Forelimb muscle (tissue), 1 donor: ENCODE results near the gene AHRR. TPM values are rescaled to one million over a fixed set of nuclear protein-coding genes. Genes with fewer than 3 reads are reported as not detected.
"Not testable (repeated sequence)": the region's sequence is repeated elsewhere in the genome, so short reads cannot be mapped to it uniquely, and the experiment has no call there.

ENCODE experiments used
- DNase-seq: peaks from one replicate; pipeline ENCODE4 v3.0.0-alpha.2; 2013; ENCODE audit warnings: low read depth
- polyA plus RNA-seq: library from polyadenylated mRNA; unstranded; fragments of 120-200 nt; gene quantifications from one replicate; pipeline ENCODE4 v1.2.1, GENCODE V29; 2013; ENCODE audit not compliant: insufficient read length

The AHRR gene
- polyA plus RNA-seq, 1 donor, result 5.0 TPM

DNA sequence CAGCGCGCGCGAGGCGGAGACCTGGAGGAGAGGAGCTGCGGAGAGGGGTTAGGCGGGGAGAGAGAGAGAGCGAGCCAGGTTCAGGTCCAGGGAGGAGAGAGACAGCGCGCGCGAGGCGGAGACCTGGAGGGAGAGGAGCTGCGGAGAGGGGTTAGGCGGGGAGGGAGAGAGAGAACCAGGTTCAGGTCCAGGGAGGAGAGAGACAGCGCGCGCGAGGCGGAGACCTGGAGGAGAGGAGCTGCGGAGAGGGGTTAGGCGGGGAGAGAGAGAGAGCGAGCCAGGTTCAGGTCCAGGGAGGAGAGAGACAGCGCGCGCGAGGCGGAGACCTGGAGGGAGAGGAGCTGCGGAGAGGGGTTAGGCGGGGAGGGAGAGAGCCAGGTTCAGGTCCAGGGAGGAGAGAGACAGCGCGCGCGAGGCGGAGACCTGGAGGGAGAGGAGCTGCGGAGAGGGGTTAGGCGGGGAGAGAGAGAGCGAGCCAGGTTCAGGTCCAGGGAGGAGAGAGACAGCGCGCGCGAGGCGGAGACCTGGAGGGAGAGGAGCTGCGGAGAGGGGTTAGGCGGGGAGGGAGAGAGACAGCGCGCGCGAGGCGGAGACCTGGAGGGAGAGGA is 152.8 kb downstream of the AHRR start:
- DNase-seq, result not testable (repeated sequence)

DNA sequence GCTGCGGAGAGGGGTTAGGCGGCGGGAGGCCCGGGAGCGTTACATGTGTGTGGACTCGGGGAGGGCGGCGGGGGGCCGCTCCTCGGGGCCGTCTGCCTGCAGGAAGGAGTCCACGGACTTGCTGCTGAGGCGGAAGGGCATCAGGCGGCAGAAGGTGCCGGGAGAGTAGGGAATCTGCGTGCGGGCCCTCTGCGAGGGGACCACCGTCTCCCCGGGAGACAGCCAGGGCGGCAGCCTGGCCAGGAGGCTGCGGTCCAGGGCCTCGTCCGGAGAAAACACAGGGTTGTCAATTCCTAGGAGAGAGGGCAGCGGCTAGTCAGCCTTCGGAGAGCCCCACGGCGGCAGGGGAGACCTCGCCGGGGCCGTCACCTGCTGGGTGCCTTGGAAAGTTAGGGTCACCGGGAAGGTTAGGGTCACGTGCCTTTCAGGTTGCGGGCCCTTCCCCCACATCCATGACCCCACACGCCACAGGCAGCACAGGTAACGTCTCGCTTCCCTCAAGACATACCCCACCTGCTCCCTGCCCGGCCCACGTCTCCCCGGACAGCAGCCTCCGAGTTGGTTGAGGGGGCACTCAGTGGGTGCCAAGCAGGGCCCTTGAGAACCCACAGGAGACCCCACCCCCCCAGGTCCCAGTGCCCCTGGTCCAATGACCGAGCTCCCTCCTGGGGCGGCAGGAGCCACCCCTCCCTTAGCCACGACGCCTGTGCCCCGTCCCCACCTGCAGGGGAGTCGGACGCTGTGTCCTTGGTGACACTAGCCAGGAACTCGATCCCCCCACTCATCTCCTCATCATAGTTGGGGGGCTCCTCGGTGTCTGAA is 153.5 kb downstream of the AHRR start:
- no peak for DNase-seq

DNA sequence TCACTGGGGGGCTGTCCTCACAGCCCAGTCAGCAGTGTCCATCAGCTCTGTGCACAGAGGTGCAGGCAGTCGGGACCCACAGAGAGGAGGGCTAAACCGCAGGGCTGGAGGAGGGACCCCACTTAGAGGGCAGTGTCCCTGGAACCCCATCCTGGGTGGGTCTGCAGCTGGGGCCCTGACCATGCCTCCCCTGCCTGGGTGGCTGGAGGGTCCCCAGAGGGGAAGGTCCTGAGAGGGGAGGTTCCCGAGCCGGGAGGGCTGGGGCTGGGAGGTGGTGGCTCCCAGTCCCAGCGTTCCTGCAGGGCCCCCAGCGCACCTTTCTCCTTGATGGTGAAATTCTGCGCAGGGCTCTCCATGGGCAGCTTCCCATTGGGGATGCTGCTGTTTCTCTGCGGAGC is 154.2 kb downstream of the AHRR start:
- no peak for DNase-seq

DNA sequence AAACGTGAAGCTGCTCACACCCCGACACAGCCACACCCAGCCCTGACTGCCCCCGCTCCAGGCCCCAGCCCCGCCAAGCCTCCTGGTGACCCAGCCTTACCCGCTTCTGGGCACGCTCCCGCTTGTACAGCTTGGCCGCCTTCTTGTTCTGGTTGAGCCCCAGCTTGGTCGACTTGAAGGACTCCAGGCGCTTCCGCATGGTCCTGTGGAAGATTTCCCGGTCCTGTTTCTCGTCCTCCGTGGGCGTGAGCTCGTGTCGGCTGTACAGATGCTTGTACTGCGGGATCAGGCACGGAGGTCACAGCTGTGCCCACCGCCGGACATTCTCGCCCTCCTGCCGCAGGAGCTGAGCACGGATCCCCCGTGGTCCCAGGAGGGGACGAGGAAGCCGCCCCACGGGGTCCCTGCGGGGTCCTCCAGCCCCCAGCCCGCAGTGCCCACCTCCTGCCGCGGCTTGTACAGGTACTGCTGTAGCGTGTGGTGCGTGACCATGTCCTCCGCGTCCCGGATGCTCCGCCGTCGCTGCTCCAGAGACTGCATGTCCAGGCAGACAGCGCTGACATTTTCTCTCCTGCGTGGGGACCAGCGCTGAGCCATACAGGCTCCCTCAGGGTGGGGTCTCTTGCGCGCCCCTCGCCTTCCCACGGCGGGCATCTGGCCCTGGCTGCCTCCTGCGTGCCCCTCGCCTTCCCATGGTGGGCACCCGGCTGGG is 154.7 kb downstream of the AHRR start:
- DNase-seq, result no peak

DNA sequence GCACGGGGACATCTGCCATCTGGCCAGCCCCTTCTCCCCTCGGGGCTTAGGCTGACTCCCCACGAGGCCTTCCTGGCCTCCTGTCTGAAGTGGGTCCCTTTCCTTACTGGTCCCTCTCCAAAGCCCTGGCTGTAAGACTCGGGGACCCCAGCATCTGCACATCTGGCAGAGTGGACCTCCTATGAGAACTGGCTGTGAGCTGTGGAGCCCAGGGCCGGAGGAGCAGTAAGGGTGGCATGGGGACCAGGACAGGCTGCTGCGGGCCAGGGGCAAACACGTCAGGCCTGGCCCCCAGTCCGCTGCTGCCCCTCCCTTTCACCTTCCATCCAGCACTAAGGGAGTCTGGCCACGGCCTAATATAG is 155.3 kb downstream of the AHRR start:
- no peak for DNase-seq

DNA sequence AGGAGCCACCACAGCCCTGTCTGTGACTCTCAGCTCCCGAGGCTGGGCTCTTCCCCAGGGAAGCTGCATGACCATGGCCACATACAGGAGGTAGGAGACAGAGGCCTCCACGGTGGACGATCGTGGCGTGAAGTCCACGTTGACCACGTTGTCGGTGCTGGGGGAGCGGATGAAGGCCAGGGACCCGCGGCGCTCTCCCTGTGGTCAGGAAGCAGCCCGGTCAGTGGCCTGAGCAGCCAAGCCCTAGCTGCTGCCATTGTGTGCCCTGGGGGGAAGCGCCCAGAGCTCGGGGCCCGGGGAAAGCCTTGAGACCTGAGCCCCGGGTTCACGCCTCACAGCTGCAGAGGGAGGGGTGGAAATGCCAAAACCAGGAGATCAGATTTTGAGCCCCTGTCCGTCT is 155.7 kb downstream of the AHRR start:
- no peak for DNase-seq

DNA sequence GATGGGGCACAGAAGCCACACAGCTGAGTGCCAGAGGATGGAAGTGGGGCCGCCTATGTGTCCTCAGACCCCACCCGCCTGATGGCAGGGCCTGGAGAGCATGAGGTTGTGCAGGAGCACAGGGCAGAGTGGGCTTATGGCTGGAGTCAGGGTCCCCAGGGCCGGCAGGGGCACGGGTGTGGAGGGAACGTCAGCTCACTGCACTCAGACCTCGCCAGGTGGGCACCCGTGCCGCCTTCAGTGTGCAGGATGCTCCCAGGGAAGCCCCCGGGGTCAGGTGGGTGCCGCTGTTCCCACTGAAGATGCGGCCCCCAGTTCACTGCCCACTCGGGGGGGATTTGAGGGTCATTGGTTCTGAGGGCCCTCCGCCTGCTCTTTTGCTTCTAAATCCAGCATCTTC is 156.4 kb downstream of the AHRR start:
- no peak for DNase-seq

DNA sequence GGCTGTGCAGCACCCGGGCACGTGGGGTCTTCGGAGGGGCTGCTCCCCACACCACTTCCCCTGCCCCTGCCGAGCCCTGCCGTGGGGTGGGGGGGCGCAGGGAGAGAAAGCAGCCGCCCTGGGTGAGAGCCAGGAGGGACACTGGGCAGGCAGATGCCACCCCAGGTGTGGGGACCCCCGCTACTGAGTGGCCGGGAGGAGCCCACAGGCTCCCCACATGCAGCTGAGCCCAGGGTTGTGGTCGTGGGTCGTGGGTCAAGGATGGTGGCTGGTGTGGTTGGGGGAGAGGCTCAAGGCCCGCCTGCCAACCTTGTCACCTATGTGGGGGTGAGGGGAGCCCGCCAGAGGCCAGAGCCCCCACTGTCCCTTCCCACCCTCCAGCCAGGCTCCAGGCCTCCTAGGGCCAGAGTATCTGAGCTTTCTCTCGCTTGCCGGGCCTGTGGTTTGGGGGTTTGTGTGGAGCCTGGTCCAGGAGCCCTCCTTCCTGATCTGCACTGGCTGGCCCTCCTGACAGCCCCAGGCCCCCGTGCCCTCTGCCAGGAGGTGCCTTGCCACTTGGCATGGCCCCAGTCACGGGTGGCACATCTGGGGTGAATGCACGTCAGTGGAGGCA is 157.0 kb downstream of the AHRR start:
- DNase-seq, result no peak

DNA sequence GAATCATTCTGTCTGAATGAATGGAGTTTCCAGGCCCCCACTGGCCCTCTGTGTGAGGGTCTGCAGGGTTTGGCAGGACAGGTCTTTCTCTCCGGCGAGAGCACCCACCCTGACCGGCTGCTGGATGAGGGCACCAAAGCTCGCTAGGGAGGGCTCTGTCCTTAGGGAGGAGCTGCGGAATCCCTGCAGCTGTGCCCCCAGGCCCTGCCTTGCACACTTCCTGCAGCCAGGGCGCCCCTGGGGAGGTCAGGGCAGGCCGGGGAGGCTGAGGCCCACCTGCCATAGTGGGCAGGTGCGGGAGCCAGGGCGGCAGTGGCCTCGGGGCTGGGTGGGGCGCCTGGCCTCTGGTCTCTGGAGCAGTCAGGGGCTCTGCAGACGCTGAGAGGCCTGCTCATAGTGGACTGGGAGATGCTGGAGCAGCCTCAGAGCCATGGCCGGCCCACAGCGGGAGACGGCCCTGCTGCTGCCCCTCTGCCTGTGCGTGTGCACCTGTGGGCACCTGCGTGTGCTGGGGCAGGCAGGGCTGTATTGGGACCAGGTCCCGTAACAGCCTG is 157.5 kb downstream of the AHRR start:
- DNase-seq, result no peak

DNA sequence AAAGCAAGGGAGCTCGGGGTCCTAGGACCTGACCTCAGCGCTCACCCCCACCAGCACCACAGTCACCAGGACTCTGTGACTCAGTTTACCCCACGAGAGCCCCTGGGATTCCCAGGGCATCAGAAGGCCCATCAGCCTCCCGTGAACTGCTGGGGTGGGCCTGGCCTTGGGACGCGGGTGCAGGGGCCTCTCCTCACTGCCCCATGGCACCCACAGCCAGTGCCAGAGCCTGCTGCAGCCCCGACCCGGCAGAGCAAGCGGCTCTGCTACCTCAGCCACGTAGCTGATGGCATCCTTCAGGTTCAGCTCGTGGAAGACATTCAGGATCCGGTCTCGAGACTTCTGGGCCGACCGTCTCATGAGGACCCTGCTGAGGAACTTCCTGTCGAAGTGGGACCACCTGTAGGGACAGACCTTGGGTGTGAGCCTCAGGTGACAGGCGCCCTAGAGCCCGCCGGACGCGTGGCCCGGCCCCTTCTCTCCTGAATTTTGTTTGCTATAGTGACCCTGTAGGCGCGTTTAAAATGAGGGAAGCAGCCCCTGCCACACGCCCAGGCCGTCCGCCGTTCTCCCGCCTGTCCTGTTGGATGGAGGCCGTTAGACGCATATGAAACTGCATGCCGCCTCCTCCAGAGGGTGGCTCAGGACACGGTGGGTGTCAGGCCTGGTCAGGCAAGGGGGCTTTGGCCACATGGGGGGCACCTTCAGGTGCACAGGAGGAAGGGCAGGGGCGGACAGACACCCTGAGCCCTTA is 158.2 kb downstream of the AHRR start:
- no peak for DNase-seq

DNA sequence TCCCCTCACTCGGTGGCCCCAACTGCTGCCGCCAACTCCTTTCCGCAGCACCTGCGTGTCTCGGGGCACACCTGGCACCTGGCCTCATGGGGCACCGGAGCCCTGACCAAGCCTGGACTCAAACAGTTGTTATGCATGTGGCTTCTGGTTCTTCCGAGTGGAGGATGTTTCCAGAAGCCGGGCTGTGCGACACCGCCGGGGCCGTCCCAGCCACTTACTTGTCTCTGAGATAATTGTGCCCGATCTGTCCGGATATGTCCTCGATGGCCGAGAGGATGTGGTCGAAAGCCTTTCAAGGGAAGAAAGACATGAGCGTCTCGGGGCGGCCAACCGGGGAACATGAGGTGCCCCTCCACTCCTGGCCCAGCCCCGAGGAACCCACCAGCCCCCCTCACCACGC is 159.8 kb downstream of the AHRR start:
- no peak for DNase-seq

DNA sequence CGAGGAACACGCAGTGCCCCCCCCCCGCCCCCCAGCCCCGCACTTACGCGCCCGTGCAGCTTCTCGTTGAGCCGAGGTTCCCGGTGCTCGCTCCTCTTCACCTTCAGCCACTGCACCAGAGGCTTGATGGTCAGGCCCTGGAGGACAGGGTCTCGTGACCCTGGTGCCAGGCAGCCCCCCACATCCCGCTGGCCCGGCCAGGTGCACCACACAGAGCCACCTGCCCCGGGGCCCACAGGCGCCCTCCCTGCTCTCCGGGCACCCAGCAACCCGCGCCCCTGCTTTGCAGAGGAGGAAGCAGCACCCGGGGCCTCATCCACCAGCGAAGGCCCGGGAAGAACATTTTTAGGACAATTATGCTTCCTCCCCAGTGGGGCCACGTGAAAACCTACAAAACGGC is 160.5 kb downstream of the AHRR start:
- no peak for DNase-seq

DNA sequence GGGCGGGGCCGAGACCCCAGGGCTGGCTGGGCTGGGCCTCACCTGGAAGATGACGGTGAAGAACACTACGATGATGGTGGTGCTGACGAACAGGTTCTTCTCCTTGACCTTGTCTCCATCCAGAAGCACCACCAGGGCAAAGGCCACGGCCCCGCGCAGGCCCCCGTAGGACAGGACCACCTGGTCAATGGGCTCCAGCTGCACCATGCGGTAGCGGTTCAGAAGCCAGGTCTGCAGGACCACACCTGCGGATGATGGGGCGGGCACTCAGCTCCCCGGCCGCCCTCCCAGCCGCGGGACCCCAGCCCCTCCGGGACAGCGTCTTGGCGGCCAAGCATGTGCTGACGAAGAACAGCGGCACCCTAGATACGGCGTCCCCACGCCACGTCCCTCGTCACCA is 161.0 kb downstream of the AHRR start:
- DNase-seq, result no peak

DNA sequence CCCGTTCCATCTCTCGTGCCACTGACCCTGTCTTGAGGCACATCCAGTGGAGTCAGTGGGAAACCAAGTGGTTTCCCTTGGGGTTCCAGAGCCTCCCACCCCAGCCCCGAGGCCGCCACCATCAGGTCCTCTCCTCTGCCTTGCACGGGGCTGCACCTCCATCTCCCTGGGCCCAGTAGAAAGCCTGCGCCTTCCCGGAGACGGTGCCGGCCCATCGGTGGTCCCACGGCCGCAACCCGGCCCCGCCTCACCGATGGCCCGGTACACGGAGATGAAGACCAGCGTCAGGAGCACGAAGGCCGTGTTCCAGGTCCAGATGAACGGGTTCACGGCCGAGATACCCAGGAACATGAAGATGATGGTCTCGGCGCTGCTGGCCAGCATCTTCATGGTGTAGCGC is 161.5 kb downstream of the AHRR start:
- DNase-seq, result no peak

DNA sequence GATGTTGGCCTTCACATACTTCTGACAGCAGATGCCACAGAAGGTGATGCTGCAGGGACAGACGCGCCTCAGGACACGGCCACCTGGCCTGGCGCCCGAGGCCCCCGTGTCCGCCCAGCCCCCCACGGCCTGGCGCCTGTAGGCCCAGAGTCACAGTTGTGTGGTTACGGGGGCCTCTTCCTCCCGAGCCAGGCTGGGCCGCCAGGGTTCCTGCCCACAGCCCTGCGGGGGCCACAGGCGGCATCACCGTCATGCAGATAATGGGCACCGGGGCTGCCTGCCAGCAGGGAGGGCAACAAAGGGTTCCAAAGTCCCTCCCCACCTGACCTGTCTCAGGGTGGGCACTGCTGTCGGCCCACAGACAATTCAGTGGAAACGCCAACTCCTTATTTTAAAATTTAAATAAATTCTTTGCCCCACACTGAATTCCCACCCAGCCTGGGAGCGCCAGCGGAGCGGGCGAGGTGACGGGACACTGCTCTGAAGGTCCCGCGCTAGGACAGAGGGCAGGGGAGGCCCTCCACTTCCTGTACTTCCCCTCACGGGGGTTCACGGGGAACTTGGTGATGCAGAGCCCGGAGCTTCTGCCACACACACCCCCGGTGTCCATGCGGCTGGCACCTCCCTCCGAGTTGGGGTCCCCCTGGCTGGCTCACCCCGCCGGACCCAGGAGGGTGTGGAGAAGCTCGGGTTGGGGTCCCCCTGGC is 162.1 kb downstream of the AHRR start:
- no peak for DNase-seq

DNA sequence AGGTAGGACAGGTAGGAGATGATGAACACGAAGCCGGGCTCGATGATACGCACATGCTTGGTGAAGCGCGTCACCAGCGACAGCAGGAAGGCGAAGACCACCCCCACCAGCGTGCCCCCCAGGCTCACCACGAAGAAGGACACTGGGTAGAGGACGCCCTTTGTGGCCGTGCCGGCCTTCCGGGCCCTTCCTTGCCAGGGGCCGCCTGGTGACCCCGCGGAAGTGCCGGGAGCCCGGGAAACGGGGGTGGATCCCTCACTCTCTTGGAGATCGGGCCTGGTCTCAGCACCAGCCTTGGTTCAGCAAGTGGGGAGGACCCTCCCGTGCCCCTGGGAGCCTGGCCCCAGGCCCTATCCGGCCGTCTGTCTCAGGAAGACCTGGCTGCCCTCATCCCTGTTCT is 163.0 kb downstream of the AHRR start:
- no peak for DNase-seq

DNA sequence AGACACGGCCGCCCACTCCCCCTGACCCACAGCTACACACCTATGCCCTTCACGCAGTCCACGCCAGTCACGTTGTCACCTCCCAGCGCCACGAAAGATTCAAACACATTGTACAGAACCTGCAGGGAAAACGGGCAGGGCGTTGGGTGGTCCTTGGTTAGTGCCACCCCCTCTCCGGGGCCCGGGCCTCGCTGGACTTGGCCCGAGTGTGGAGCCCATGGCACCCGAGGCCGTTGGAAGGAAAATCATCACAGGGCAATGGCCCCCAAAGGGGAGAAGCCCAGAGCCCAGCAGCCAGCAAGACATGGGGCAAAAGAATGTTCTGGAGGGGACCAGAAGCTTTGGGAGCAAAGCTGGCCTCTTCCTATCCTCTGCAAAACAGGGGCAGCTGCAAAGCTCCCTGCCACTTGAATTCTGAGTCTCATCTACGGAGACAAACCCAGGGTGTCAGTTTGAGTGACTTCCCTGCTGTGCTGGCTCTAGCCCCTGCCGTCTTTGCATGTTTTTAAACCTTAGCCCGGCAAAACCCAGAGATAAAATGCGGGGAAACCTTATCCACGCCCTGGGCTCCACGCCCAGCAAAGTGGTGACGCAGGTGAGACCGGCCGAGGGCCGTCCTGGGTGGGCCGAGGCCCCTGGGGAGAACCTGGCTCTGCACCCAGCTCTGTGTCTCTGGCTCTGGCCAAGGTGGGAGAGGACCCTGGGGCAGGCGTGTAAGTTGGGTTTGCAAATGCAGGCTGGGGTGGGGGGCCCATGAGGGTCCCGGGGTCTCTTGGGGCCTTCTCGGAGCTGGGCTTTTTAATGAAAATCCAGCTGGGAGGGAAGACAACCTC is 163.8 kb downstream of the AHRR start:
- DNase-seq, result no peak

DNA sequence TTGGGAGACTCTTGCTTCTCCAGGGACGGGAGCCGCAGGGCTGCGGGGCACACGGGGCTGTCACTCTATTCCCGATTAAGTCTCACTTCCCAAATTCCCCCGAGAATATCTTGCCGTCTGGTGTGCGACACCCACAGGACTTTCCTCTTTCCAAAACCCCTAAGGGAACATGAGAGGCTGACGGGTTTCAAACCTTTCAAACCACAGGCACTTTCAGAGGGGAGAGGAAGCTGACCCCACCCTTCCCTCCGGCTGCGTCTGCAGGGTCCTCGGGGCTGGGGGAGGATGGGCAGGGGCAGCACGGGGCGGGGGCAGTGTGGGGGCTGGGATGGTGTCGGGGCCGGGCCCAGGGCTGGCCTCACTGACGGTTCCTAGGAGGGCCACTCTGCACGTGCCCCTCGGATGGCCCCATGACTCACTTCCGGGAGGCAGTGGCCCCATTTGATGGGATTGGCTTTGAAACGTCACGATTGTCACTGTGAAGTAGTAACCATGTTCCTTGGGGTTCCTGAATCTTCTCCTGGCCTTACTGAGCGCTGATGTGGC is 164.5 kb downstream of the AHRR start:
- no peak for DNase-seq

DNA sequence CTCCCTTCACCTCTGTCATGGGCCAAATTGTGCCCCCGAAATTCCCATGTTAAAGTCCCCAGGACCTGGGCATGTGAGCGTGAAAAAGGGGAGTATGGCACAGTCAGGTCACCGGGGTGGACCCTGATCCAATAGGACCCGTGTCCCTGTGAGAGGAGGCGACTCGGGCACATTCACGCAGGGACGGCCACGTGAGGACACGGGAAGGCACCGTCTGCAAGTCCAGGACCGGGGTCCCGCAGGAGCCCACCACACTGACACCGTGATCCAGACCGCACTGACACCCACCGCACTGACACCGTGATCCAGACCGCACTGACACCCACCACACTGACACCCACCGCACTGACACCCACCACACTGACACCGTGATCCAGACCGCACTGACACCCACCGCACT is 165.1 kb downstream of the AHRR start:
- not testable (repeated sequence) for DNase-seq
